ENCODE measurements around the gene MRTFA.

DNA sequence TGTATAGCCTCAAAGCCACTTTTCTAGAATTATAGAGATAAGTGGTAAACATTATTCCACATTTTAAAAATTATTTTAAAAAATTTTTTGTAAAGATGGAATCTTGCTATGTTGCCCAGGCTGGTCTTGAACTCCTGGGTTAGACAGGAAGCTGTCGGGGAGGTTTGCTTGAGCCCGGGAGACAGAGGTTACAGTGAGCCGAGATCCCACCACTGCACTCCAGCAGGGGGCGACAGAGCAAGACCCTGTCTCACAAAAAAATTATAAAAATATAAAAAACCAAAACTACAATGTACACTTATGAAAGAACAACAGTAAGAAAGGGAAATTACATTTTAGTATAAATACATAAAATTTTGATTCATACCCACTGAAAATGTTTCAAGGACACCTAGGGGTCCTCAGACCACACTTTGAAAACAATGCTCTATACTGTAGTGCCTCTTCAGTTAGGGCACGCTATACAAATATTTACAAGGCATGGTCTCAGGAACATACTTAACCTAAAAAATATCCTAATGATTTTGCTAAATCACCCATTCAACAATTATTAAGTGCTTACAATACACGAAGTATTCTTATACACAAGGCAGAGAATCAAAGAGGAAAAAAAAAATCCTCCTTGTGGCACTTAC lies 111.2 kb downstream of the MRTFA start:
- TF ChIP-seq POLR2A (IDR thresholded peaks at IDR 0.05; ENCODE audit: low read length): no peak
- TF ChIP-seq GATA1 (IDR thresholded peaks at IDR 0.05; ENCODE audit: low read depth, low read length): no peak

All from erythroblast (primary cell).